Mucosa of rectum (tissue), 2 donors: ENCODE measurements around the gene C10orf62.
"Not testable (repeated sequence)": the region's sequence is repeated elsewhere in the genome, so short reads cannot be mapped to it uniquely, and the experiment has no call there.

ENCODE experiments used
- H3K27ac ChIP-seq, 2 donors: one replicate each; pipeline ENCODE4 v1.7.0; 2013; ENCODE audit warnings: inconsistent platforms in 2 of 2, low read depth in 2 of 2, low read length in 2 of 2
- H3K27me3 ChIP-seq, 2 donors: one replicate each; pipeline ENCODE4 v1.7.0; 2013; ENCODE audit warnings: low read length in 2 of 2; ENCODE audit not compliant: control insufficient read depth in 2 of 2, insufficient read depth in 2 of 2
- H3K36me3 ChIP-seq, 2 donors: one replicate each; pipeline ENCODE4 v1.7.0; 2013; ENCODE audit warnings: low read length in 2 of 2; ENCODE audit not compliant: control insufficient read depth in 2 of 2, insufficient read depth in 2 of 2
- H3K4me1 ChIP-seq, 2 donors: one replicate each; pipeline ENCODE4 v1.7.0; 2013; ENCODE audit warnings: low read length in 2 of 2, mild to moderate bottlenecking in 1 of 2; ENCODE audit not compliant: control insufficient read depth in 2 of 2, insufficient read depth in 2 of 2
- H3K4me3 ChIP-seq, 2 donors: one replicate each; pipeline ENCODE4 v1.7.0; 2013; ENCODE audit warnings: low read length in 2 of 2
- H3K9ac ChIP-seq, 2 donors: one replicate each; pipeline ENCODE4 v1.7.0; 2013; ENCODE audit warnings: low read length in 2 of 2, low read depth in 1 of 2, mild to moderate bottlenecking in 1 of 2
- H3K9me3 ChIP-seq, 2 donors: one replicate each; pipeline ENCODE4 v1.7.0; 2013; ENCODE audit warnings: low read length in 2 of 2; ENCODE audit not compliant: control insufficient read depth in 2 of 2
- donor health status: healthy.
- donor health status: Normal muscosa, but diverticular disease.

C10orf62 gene

GRCh38 chr10:97628228-97628627, 38.7 kb downstream of the C10orf62 start:
- H3K27ac ChIP-seq, result no peak overlapping the region
- H3K4me1 ChIP-seq, result peaks cover 3% of the 10 kb centered on the region in 2 donors
- H3K9ac ChIP-seq, result no peak overlapping the region
- no peak overlapping the region for H3K4me3 ChIP-seq
- H3K36me3 ChIP-seq, result no peaks in the 10 kb centered on the region
- no peaks in the 10 kb centered on the region for H3K9me3 ChIP-seq
- no peaks in the 10 kb centered on the region for H3K27me3 ChIP-seq

- Histone ChIP-seq H3K9me3 (no peaks in the 10 kb centered on the region), H3K27me3 (no peaks in the 10 kb centered on the region)
These were observed 39.8 kb downstream of the C10orf62 start for GRCh38 chr10:97629289-97629688.

GRCh38 chr10:97631098-97631497, 41.6 kb downstream of the C10orf62 start:
- Histone ChIP-seq H3K36me3 (no peaks in the 10 kb centered on the region), H3K4me1 (peaks cover 3 to 8% of the 10 kb centered on the region in 2 donors), H3K9me3 (no peaks in the 10 kb centered on the region), H3K27me3 (no peaks in the 10 kb centered on the region), H3K9ac (no peak overlapping the region), H3K4me3 (no peak overlapping the region), H3K27ac (no peak overlapping the region)

More at GRCh38 chr10:97629289-97629688, 39.8 kb downstream of the C10orf62 start:
- H3K4me1 ChIP-seq, result peaks cover 3 to 8% of the 10 kb centered on the region in 2 donors
- H3K9ac ChIP-seq, result no peak overlapping the region
- H3K4me3 ChIP-seq, result no peak overlapping the region
- no peaks in the 10 kb centered on the region for H3K36me3 ChIP-seq
- H3K27ac ChIP-seq, result no peak overlapping the region

- Histone ChIP-seq H3K27ac (peak within 1 kb of the TSS in 1 of 2 donors; percentile 32), H3K36me3 (no peaks in the 10 kb centered on the region), H3K4me1 (peaks cover 3 to 8% of the 10 kb centered on the region in 2 donors), H3K4me3 (peak within 1 kb of the TSS; percentile 84), H3K9me3 (no peaks in the 10 kb centered on the region), H3K9ac (peak within 1 kb of the TSS; percentile 52 to 71), H3K27me3 (no peaks in the 10 kb centered on the region)
These were observed 43.7 kb downstream of the C10orf62 start, which contains the start of gene MORN4 for GRCh38 chr10:97632949-97633884. Gene MORN4 (minus strand): TSS chr10:97633500. CDS start chr10:97619653, 13,847 bp downstream.

GRCh38 chr10:97633921-97634320, 44.4 kb downstream of the C10orf62 start:
- H3K9ac ChIP-seq, result peak overlapping the region; percentile 49 to 71
- peaks cover 3 to 8% of the 10 kb centered on the region in 2 donors for H3K4me1 ChIP-seq
- peak overlapping the region; percentile 84 for H3K4me3 ChIP-seq
- no peaks in the 10 kb centered on the region for H3K36me3 ChIP-seq
- H3K9me3 ChIP-seq, result no peaks in the 10 kb centered on the region
- H3K27ac ChIP-seq, result peak overlapping the region in 1 of 2 donors; percentile 32
- H3K27me3 ChIP-seq, result no peaks in the 10 kb centered on the region

- Histone ChIP-seq H3K9ac (no peak overlapping the region), H3K36me3 (no peaks in the 10 kb centered on the region), H3K27me3 (no peaks in the 10 kb centered on the region), H3K27ac (no peak overlapping the region), H3K4me1 (peaks cover 3 to 8% of the 10 kb centered on the region in 2 donors), H3K9me3 (no peaks in the 10 kb centered on the region), H3K4me3 (no peak overlapping the region)
These were observed 46.1 kb downstream of the C10orf62 start for GRCh38 chr10:97635577-97635976.

- not testable (repeated sequence) for H3K4me3 ChIP-seq, H3K9ac ChIP-seq, H3K27ac ChIP-seq, H3K36me3 ChIP-seq, H3K27me3 ChIP-seq, H3K4me1 ChIP-seq, H3K9me3 ChIP-seq
These were observed 49.6 kb downstream of the C10orf62 start for GRCh38 chr10:97639090-97639489.

GRCh38 chr10:97640174-97640867, 50.8 kb downstream of the C10orf62 start, which contains the start of gene PI4K2A:
Gene PI4K2A (plus strand): TSS chr10:97640671. CDS start chr10:97640743, 72 bp downstream.
- Histone ChIP-seq H3K27me3 (no peaks in the 10 kb centered on the region), H3K4me3 (peak within 1 kb of the TSS; percentile 80 to 83), H3K4me1 (peaks cover 7 to 8% of the 10 kb centered on the region in 2 donors), H3K27ac (peak within 1 kb of the TSS; percentile 77 to 78), H3K9ac (peak within 1 kb of the TSS; percentile 80 to 89), H3K9me3 (no peaks in the 10 kb centered on the region), H3K36me3 (no peaks in the 10 kb centered on the region)
